ENCODE results near the gene CYS1.

CYS1 gene

GRCh38 chr2:10124538-10125045 lies 44.4 kb upstream of the CYS1 start:
- peaks cover 55% of the 10 kb centered on the region for H3K36me3 ChIP-seq
- TF ChIP-seq CTCF (IDR thresholded peaks at IDR 0.05; ENCODE audit: low read depth, low read length): peak; percentile 73
- H3K9me3 ChIP-seq: no peaks in the 10 kb centered on the region
- no peaks in the 10 kb centered on the region for H3K27me3 ChIP-seq
- DNase-seq: peak; percentile 67
- H3K4me3 ChIP-seq (ENCODE audit: low read depth, low read length): peak overlapping the region; percentile 88
- H3K4me1 ChIP-seq: no peaks in the 10 kb centered on the region; the same call in 1 of the 2 replicates

- no peak for TF ChIP-seq CTCF (IDR thresholded peaks at IDR 0.05; ENCODE audit: low read depth, low read length)
- no peaks in the 10 kb centered on the region; the same call in 1 of the 2 replicates for H3K4me1 ChIP-seq
- no peak for DNase-seq
Measured at GRCh38 chr2:10123281-10123680, 43.1 kb upstream of the CYS1 start.

GRCh38 chr2:10122500-10123280 lies 42.5 kb upstream of the CYS1 start, which contains the start of gene RRM2:
Gene RRM2 (plus strand): TSS chr2:10122739. CDS start chr2:10122799, 60 bp downstream.
- H3K4me3 ChIP-seq (ENCODE audit: low read depth, low read length): peak within 1 kb of the TSS; percentile 88
- H3K36me3 ChIP-seq: peaks cover 37% of the 10 kb centered on the region
- DNase-seq: peak; percentile 99
- no peaks in the 10 kb centered on the region for H3K9me3 ChIP-seq
- no peak for TF ChIP-seq CTCF (IDR thresholded peaks at IDR 0.05; ENCODE audit: low read depth, low read length)
- H3K4me1 ChIP-seq: no peaks in the 10 kb centered on the region; the same call in 1 of the 2 replicates
- H3K27me3 ChIP-seq: no peaks in the 10 kb centered on the region

More at GRCh38 chr2:10123281-10123680, 43.1 kb upstream of the CYS1 start:
- Histone ChIP-seq H3K4me3 (ENCODE audit: low read depth, low read length) (peak overlapping the region; percentile 88), H3K36me3 (peaks cover 43% of the 10 kb centered on the region), H3K9me3 (no peaks in the 10 kb centered on the region), H3K27me3 (no peaks in the 10 kb centered on the region)

GRCh38 chr2:10120877-10121574 lies 40.8 kb upstream of the CYS1 start:
- H3K4me1 ChIP-seq: no peaks in the 10 kb centered on the region
- H3K27me3 ChIP-seq: no peaks in the 10 kb centered on the region
- H3K4me3 ChIP-seq (ENCODE audit: low read depth, low read length): peak overlapping the region; percentile 88
- DNase-seq: no peak
- H3K36me3 ChIP-seq: peaks cover 21% of the 10 kb centered on the region
- no peaks in the 10 kb centered on the region for H3K9me3 ChIP-seq
- TF ChIP-seq CTCF (IDR thresholded peaks at IDR 0.05; ENCODE audit: low read depth, low read length): no peak

- Histone ChIP-seq H3K27me3 (no peaks in the 10 kb centered on the region), H3K4me3 (ENCODE audit: low read depth, low read length) (peak overlapping the region; percentile 88), H3K4me1 (no peaks in the 10 kb centered on the region; the same call in 1 of the 2 replicates), H3K36me3 (peaks cover 16% of the 10 kb centered on the region), H3K9me3 (no peaks in the 10 kb centered on the region)
- no peak for TF ChIP-seq CTCF (IDR thresholded peaks at IDR 0.05; ENCODE audit: low read depth, low read length)
- DNase-seq: peak; percentile 99
Measured at GRCh38 chr2:10120158-10120876, 40.1 kb upstream of the CYS1 start.

All from BE2C (cell line).